Fibroblast of the aortic adventitia (primary cell): Measurements from ENCODE around the gene SLC1A7. TPM values are rescaled to one million over a fixed set of nuclear protein-coding genes. Genes with fewer than 3 reads are reported as not detected.
A peak's percentile ranks its signal among the peaks of the same experiment; 100 is the strongest.

Experiments used
- DNase-seq: peaks from one replicate; pipeline ENCODE4 v3.0.0-alpha.2; 2010; ENCODE audit warnings: low read depth
- H3K4me3 ChIP-seq: 2 replicates; pipeline ENCODE4 v1.5.1; 2011; ENCODE audit warnings: low read depth, mild to moderate bottlenecking, control low read depth, low read length, moderate library complexity
- CTCF ChIP-seq: IDR thresholded peaks from 2 replicates; pipeline ENCODE4 v1.5.1; 2011; ENCODE audit warnings: mild to moderate bottlenecking, low read length, control low read depth, inconsistent platforms; ENCODE audit not compliant: insufficient read depth
- total RNA-seq: library from RNA; depleted of rRNA; stranded (reverse); fragments of >200 nt; gene quantifications from 2 replicates; pipeline ENCODE4 v1.2.3, GENCODE V29; 2012; ENCODE audit warnings: low replicate concordance

SLC1A7 gene
- total RNA-seq, 1 donor, result 3.8 TPM

GRCh38 chr1:53114090-53114489 is 28.3 kb downstream of the SLC1A7 start:
- no peak for DNase-seq
- H3K4me3 ChIP-seq, result no peak overlapping the region
- TF ChIP-seq CTCF, result no peak

- no peak overlapping the region for H3K4me3 ChIP-seq
- no peak for TF ChIP-seq CTCF
- DNase-seq, result no peak
These were observed 29.6 kb downstream of the SLC1A7 start for GRCh38 chr1:53112861-53113260.

- no peak overlapping the region for H3K4me3 ChIP-seq
- peak; percentile 97 for DNase-seq
- no peak for TF ChIP-seq CTCF
These were observed 30.1 kb downstream of the SLC1A7 start for GRCh38 chr1:53112271-53112774.

GRCh38 chr1:53111693-53112092 is 30.7 kb downstream of the SLC1A7 start:
- H3K4me3 ChIP-seq, result no peak overlapping the region
- no peak for TF ChIP-seq CTCF
- DNase-seq, result no peak

- no peak overlapping the region for H3K4me3 ChIP-seq
- no peak for DNase-seq
- no peak for TF ChIP-seq CTCF
These were observed 31.3 kb downstream of the SLC1A7 start for GRCh38 chr1:53111073-53111556.

GRCh38 chr1:53110370-53111072 is 31.9 kb downstream of the SLC1A7 start:
- no peak overlapping the region for H3K4me3 ChIP-seq
- TF ChIP-seq CTCF, result no peak
- DNase-seq, result peak; percentile 72
